Panc1 (cell line): ENCODE results near the gene ASCC1.

ENCODE experiments used
- POLR2AphosphoS5 ChIP-seq: IDR thresholded peaks from 2 replicates; pipeline ENCODE4 v1.6.1; 2012; ENCODE audit warnings: mild to moderate bottlenecking, low read depth, low read length, moderate library complexity
- TF ChIP-seq, protein P1 (sequence below), 2 experiments: IDR thresholded peaks; 2 replicates each; pipeline ENCODE4 v1.6.1; 2011 to 2012; ENCODE audit warnings: low read depth in 2 of 2, control low read depth in 1 of 2, low read length in 1 of 2, mild to moderate bottlenecking in 1 of 2, moderate library complexity in 1 of 2; ENCODE audit not compliant: insufficient read depth in 1 of 2
- TF ChIP-seq, protein P2 (sequence below): fragments of 450-650 bp; IDR thresholded peaks from 2 replicates; pipeline ENCODE4 v1.5.1; 2017; ENCODE audit warnings: mild to moderate bottlenecking

DNA sequence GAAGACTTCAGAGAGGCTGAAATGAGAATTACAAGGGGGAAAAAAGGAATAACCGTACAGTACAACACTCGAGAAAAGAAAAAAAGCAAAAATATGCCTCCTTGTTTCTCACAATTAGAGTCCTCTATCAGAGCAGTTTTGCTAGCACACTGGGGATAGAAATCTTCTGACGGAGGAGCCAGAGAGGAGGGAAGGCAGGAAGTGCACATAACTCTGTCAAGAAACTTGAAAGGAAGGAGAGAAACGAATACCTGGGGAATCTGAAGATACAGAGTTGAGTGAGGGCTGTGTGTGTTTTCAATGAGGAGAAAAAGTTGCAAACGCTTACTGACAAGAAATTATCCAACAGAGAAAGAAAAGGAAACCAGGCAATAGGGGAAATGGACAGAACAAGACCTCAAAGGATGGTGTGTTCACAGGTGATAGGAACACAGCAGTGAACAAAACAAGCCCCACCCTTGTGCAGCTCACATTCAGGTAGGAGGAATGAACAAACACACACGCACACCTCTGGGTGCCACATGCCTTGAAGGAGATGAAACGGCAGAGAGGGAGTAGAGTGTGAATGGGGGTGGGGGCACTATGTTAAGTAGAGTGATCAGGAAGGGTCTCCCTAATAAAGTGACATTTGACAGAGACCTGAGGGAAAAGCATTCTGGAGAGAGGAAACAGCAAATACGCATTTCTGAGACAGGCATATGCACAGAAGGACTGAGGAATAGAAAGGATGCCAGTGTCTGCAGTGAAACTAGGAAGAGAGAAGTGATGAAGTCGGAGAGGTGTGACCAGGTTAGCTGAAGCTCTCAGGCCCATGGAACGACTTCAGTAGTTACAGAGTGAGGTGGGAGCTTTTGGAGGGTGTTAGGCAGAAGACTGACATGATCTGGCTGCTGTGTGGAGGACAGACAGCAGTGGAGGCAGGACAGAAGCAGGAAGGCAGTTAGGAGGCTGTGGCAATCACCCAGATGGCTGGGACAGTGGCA is 81.0 kb downstream of the ASCC1 start:
- TF ChIP-seq, protein P1, sequence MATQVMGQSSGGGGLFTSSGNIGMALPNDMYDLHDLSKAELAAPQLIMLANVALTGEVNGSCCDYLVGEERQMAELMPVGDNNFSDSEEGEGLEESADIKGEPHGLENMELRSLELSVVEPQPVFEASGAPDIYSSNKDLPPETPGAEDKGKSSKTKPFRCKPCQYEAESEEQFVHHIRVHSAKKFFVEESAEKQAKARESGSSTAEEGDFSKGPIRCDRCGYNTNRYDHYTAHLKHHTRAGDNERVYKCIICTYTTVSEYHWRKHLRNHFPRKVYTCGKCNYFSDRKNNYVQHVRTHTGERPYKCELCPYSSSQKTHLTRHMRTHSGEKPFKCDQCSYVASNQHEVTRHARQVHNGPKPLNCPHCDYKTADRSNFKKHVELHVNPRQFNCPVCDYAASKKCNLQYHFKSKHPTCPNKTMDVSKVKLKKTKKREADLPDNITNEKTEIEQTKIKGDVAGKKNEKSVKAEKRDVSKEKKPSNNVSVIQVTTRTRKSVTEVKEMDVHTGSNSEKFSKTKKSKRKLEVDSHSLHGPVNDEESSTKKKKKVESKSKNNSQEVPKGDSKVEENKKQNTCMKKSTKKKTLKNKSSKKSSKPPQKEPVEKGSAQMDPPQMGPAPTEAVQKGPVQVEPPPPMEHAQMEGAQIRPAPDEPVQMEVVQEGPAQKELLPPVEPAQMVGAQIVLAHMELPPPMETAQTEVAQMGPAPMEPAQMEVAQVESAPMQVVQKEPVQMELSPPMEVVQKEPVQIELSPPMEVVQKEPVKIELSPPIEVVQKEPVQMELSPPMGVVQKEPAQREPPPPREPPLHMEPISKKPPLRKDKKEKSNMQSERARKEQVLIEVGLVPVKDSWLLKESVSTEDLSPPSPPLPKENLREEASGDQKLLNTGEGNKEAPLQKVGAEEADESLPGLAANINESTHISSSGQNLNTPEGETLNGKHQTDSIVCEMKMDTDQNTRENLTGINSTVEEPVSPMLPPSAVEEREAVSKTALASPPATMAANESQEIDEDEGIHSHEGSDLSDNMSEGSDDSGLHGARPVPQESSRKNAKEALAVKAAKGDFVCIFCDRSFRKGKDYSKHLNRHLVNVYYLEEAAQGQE (IDR thresholded peaks at IDR 0.05; ENCODE audit: insufficient read depth in 1 of 2, low read depth in 2 of 2, low read length in 1 of 2), result no peak
- TF ChIP-seq, protein P2, sequence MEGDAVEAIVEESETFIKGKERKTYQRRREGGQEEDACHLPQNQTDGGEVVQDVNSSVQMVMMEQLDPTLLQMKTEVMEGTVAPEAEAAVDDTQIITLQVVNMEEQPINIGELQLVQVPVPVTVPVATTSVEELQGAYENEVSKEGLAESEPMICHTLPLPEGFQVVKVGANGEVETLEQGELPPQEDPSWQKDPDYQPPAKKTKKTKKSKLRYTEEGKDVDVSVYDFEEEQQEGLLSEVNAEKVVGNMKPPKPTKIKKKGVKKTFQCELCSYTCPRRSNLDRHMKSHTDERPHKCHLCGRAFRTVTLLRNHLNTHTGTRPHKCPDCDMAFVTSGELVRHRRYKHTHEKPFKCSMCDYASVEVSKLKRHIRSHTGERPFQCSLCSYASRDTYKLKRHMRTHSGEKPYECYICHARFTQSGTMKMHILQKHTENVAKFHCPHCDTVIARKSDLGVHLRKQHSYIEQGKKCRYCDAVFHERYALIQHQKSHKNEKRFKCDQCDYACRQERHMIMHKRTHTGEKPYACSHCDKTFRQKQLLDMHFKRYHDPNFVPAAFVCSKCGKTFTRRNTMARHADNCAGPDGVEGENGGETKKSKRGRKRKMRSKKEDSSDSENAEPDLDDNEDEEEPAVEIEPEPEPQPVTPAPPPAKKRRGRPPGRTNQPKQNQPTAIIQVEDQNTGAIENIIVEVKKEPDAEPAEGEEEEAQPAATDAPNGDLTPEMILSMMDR, result no peak
- TF ChIP-seq POLR2AphosphoS5, result no peak
